H1 (cell line): ENCODE data around the gene ZMYND10.

Experiments used
- CHD1 ChIP-seq: IDR thresholded peaks from 2 replicates; pipeline ENCODE4 v1.6.1; 2012; ENCODE audit warnings: low read depth, low read length, improper control_type of control experiment
- CHD2 ChIP-seq: IDR thresholded peaks from 2 replicates; pipeline ENCODE4 v1.6.1; 2012; ENCODE audit warnings: low read length, improper control_type of control experiment
- CTCF ChIP-seq, 3 experiments: IDR thresholded peaks; 1 replicate in 2 of 3; 2 replicates in 1 of 3; pipeline versions ENCODE4 v1.5.1 to v1.6.1; 2011; ENCODE audit warnings: low read length in 3 of 3, mild to moderate bottlenecking in 3 of 3, inconsistent platforms in 2 of 3, low read depth in 1 of 3, moderate library complexity in 1 of 3; ENCODE audit not compliant: insufficient read depth in 1 of 3; ENCODE audit errors: control extremely low read depth in 1 of 3
- EGR1 ChIP-seq: IDR thresholded peaks from 2 replicates; pipeline ENCODE4 v1.6.1; 2011; ENCODE audit warnings: low read depth, low read length, borderline replicate concordance
- EZH2 ChIP-seq: fragments of 200-600 bp; sonication (generic); IDR thresholded peaks from 2 replicates; pipeline ENCODE4 v1.7.1; 2012; ENCODE audit warnings: low read depth, mild to moderate bottlenecking, moderate library complexity, low read length, inconsistent platforms; ENCODE audit not compliant: severe bottlenecking
- NANOG ChIP-seq: IDR thresholded peaks from 2 replicates; pipeline ENCODE4 v1.6.1; 2011; ENCODE audit warnings: low read length, low read depth, mild to moderate bottlenecking, inconsistent platforms; ENCODE audit not compliant: insufficient read depth, poor library complexity, severe bottlenecking
- POLR2A ChIP-seq, 2 experiments: IDR thresholded peaks; 1 replicate in 1 of 2; 2 replicates in 1 of 2; pipeline ENCODE4 v1.6.1; 2011; ENCODE audit warnings: low read depth in 2 of 2, low read length in 2 of 2, mild to moderate bottlenecking in 2 of 2; ENCODE audit errors: control extremely low read depth in 1 of 2
- POLR2AphosphoS5 ChIP-seq: IDR thresholded peaks from 2 replicates; pipeline ENCODE4 v1.6.1; 2011; ENCODE audit warnings: low read depth, low read length
- YY1 ChIP-seq: IDR thresholded peaks from 2 replicates; pipeline ENCODE4 v1.6.1; 2011; ENCODE audit warnings: low read depth, mild to moderate bottlenecking, low read length
- TF ChIP-seq, protein P1 (sequence below): IDR thresholded peaks from 2 replicates; pipeline ENCODE4 v1.6.1; 2012; ENCODE audit warnings: inconsistent platforms
- TF ChIP-seq, protein P2 (sequence below): IDR thresholded peaks from 2 replicates; pipeline ENCODE4 v1.6.1; 2011; ENCODE audit warnings: low read length, improper control_type of control experiment

DNA sequence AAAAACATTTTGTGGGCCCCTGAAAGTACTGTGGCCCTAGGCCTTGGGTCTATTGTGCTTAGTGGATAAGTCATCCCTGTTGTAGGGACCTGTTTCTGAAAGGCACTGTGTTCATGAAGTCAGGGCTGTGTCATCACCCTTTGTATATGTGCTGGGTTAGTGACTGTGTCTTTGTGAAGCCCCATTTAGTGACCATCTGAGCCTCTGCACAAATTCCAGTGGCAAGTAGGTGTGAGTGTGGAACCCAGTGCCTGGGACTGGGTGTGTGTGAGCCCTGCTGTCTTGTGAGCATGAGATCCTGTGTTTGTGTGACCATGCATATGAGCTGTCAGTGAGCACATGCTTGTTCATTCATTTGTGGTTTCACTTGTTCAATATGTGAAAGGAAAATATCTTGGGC is 40.9 kb downstream of the ZMYND10 start:
- TF ChIP-seq EZH2: no peak
- TF ChIP-seq, protein P1, sequence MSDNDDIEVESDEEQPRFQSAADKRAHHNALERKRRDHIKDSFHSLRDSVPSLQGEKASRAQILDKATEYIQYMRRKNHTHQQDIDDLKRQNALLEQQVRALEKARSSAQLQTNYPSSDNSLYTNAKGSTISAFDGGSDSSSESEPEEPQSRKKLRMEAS: no peak
- TF ChIP-seq, protein P2, sequence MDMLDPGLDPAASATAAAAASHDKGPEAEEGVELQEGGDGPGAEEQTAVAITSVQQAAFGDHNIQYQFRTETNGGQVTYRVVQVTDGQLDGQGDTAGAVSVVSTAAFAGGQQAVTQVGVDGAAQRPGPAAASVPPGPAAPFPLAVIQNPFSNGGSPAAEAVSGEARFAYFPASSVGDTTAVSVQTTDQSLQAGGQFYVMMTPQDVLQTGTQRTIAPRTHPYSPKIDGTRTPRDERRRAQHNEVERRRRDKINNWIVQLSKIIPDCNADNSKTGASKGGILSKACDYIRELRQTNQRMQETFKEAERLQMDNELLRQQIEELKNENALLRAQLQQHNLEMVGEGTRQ: no peak
- no peak for TF ChIP-seq CTCF (IDR thresholded peaks at IDR 0.05; ENCODE audit: control extremely low read depth in 1 of 3, insufficient read depth in 1 of 3, low read depth in 1 of 3, low read length in 3 of 3)
- TF ChIP-seq CHD1: no peak
- TF ChIP-seq POLR2AphosphoS5: no peak
- no peak for TF ChIP-seq CHD2
- no peak for TF ChIP-seq EGR1
- TF ChIP-seq NANOG: no peak
- no peak for TF ChIP-seq POLR2A (IDR thresholded peaks at IDR 0.05; ENCODE audit: control extremely low read depth in 1 of 2, low read depth in 2 of 2, low read length in 2 of 2)
- no peak for TF ChIP-seq YY1
